K562 (cell line): ENCODE data around the gene P2RY11. TPM values are rescaled to one million over a fixed set of nuclear protein-coding genes. Genes with fewer than 3 reads are reported as not detected.

Source experiments
- CUX1 ChIP-seq: fragments of 200-800 bp; sonication (Bioruptor generic); IDR thresholded peaks from 2 replicates; pipeline ENCODE4 v1.6.1; 2016; ENCODE audit warnings: missing genetic modification characterization, missing compliant biosample characterization
- FOXO4 ChIP-seq: fragments of 450-650 bp; formaldehyde crosslinking; IDR thresholded peaks from 2 replicates; pipeline ENCODE4 v1.4.0; 2020; ENCODE audit warnings: mild to moderate bottlenecking, moderate library complexity
- GATAD2B ChIP-seq: fragments of 450-650 bp; IDR thresholded peaks from 2 replicates; pipeline ENCODE4 v1.6.1; 2017; ENCODE audit warnings: mild to moderate bottlenecking, borderline replicate concordance
- GMEB1 ChIP-seq: fragments of 250-450 bp; sonication (Bioruptor Pico); IDR thresholded peaks from 2 replicates; pipeline ENCODE4 v1.4.0; 2020; ENCODE audit warnings: mild to moderate bottlenecking
- HCFC1 ChIP-seq: IDR thresholded peaks from 2 replicates; pipeline ENCODE4 v1.6.1; 2012; ENCODE audit warnings: low read depth, low read length, improper control_type of control experiment
- RBM14 ChIP-seq: fragments of 200-400 bp; formaldehyde crosslinking; IDR thresholded peaks from 2 replicates; pipeline ENCODE4 v1.6.1; 2018; ENCODE audit warnings: low read depth, mild to moderate bottlenecking, low read length, moderate library complexity, borderline replicate concordance; ENCODE audit not compliant: insufficient read depth
- RNF219 ChIP-seq: fragments of 250-450 bp; sonication (Bioruptor Pico); IDR thresholded peaks from 2 replicates; pipeline ENCODE4 v1.5.0; 2022; ENCODE audit warnings: mild to moderate bottlenecking
- polyA plus RNA-seq, 8 experiments: library from polyadenylated mRNA; depleted of rRNA in 4 of 8; stranded (reverse) in 5 of 8; unstranded in 3 of 8; fragments of >200 nt; fragmentation: Nextera tagmentation in 2 of 8; fragmentation: Illumina TruSeq in 1 of 8; extraction: Ambion mirVana in 2 of 8; extraction: Trizol in 1 of 8; gene quantifications; 2 replicates each; pipeline versions ENCODE4 v1.2.1 to v1.2.3, GENCODE V29; 2011 to 2014; ENCODE audit warnings: inconsistent platforms in 1 of 8, missing spikeins in 1 of 8
- total RNA-seq, 7 experiments: library from RNA; depleted of rRNA in 6 of 7; stranded (reverse); fragments of >200 nt in 6 of 7; fragmentation: Illumina TruSeq in 2 of 7; extraction: Trizol in 2 of 7; gene quantifications; 2 replicates each; pipeline versions ENCODE4 v1.2.1 to v1.2.3, GENCODE V29; 2011 to 2021; ENCODE audit warnings: low replicate concordance in 1 of 7
- TF ChIP-seq, protein P1 (sequence below): fragments of 450-650 bp; IDR thresholded peaks from 2 replicates; pipeline ENCODE4 v1.7.1; 2018; ENCODE audit warnings: mild to moderate bottlenecking, low read depth; ENCODE audit not compliant: partially characterized antibody
- TF ChIP-seq, protein P2 (sequence below): fragments of 250-450 bp; sonication (Bioruptor Pico); IDR thresholded peaks from 2 replicates; pipeline ENCODE4 v1.5.0; 2021; ENCODE audit warnings: mild to moderate bottlenecking, borderline replicate concordance

Gene P2RY11
- total and polyA plus RNA-seq, 9 of the 15 experiments (the other 6 are each of a cell fraction or from before 2014, with no cell fraction given): 0.03 to 10.1 (median 1.5) TPM

- TF ChIP-seq RNF219 (CRISPR knock-in tag): no peak
- TF ChIP-seq GATAD2B: no peak
- TF ChIP-seq RBM14: no peak
- TF ChIP-seq, protein P1, sequence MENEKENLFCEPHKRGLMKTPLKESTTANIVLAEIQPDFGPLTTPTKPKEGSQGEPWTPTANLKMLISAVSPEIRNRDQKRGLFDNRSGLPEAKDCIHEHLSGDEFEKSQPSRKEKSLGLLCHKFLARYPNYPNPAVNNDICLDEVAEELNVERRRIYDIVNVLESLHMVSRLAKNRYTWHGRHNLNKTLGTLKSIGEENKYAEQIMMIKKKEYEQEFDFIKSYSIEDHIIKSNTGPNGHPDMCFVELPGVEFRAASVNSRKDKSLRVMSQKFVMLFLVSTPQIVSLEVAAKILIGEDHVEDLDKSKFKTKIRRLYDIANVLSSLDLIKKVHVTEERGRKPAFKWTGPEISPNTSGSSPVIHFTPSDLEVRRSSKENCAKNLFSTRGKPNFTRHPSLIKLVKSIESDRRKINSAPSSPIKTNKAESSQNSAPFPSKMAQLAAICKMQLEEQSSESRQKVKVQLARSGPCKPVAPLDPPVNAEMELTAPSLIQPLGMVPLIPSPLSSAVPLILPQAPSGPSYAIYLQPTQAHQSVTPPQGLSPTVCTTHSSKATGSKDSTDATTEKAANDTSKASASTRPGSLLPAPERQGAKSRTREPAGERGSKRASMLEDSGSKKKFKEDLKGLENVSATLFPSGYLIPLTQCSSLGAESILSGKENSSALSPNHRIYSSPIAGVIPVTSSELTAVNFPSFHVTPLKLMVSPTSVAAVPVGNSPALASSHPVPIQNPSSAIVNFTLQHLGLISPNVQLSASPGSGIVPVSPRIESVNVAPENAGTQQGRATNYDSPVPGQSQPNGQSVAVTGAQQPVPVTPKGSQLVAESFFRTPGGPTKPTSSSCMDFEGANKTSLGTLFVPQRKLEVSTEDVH: peak; percentile 58
- no peak for TF ChIP-seq GMEB1
- TF ChIP-seq, protein P2, sequence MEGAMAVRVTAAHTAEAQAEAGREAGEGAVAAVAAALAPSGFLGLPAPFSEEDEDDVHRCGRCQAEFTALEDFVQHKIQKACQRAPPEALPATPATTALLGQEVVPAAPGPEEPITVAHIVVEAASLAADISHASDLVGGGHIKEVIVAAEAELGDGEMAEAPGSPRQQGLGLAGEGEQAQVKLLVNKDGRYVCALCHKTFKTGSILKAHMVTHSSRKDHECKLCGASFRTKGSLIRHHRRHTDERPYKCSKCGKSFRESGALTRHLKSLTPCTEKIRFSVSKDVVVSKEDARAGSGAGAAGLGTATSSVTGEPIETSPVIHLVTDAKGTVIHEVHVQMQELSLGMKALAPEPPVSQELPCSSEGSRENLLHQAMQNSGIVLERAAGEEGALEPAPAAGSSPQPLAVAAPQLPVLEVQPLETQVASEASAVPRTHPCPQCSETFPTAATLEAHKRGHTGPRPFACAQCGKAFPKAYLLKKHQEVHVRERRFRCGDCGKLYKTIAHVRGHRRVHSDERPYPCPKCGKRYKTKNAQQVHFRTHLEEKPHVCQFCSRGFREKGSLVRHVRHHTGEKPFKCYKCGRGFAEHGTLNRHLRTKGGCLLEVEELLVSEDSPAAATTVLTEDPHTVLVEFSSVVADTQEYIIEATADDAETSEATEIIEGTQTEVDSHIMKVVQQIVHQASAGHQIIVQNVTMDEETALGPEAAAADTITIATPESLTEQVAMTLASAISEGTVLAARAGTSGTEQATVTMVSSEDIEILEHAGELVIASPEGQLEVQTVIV (CRISPR knock-in tag): peak; percentile 19; the same call in 1 of the 2 replicates
- peak; percentile 64; the same call in 1 of the 2 replicates for TF ChIP-seq FOXO4 (CRISPR knock-in tag)
- no peak for TF ChIP-seq CUX1
- TF ChIP-seq HCFC1: no peak
Observed at GRCh38 chr19:10112895-10113591, 1.6 kb downstream of the P2RY11 start (continued).
